Central memory CD8-positive, alpha-beta T cell (primary cell): ENCODE measurements around the gene NUB1.

Experiments
- ATAC-seq: fragments of 150-1000 bp; cut with Tn5 transposase; replicated peaks from 2 replicates; pipeline ENCODE4 v1.10.0; 2022; ENCODE audit warnings: mild to moderate bottlenecking, moderate FRiP score, moderate number of reproducible peaks; ENCODE audit not compliant: poor library complexity, severe bottlenecking; ENCODE audit errors: extremely low read depth
- DNase-seq, 2 donors: peaks; one replicate each; pipeline ENCODE4 v3.0.0; 2021; ENCODE audit warnings: low spot score in 2 of 2
- H3K27ac Mint-ChIP-seq: one replicate; pipeline ENCODE4 v1.8.0; 2022; ENCODE audit warnings: low read depth, mild to moderate bottlenecking, moderate library complexity, mixed read lengths
- H3K27me3 Mint-ChIP-seq: one replicate; pipeline ENCODE4 v1.8.0; 2022; ENCODE audit warnings: mixed read lengths
- H3K36me3 Mint-ChIP-seq: one replicate; pipeline ENCODE4 v1.8.0; 2022; ENCODE audit warnings: mild to moderate bottlenecking, moderate library complexity, mixed read lengths; ENCODE audit not compliant: insufficient read depth
- H3K4me1 Mint-ChIP-seq: one replicate; pipeline ENCODE4 v1.8.0; 2022; ENCODE audit warnings: mixed read lengths
- H3K4me3 Mint-ChIP-seq: one replicate; pipeline ENCODE4 v1.8.0; 2022; ENCODE audit warnings: mild to moderate bottlenecking, moderate library complexity, mixed read lengths
- H3K9me3 Mint-ChIP-seq: one replicate; pipeline ENCODE4 v1.8.0; 2022; ENCODE audit warnings: mixed read lengths

NUB1 gene

GRCh38 chr7:151402029-151402835 is 60.6 kb downstream of the NUB1 start:
- DNase-seq (no peak), ATAC-seq (no peak)
- no peak overlapping the region for H3K4me3 Mint-ChIP-seq
- peaks cover 6% of the 10 kb centered on the region for H3K4me1 Mint-ChIP-seq
- no peaks in the 10 kb centered on the region for H3K9me3 Mint-ChIP-seq
- no peaks in the 10 kb centered on the region for H3K27me3 Mint-ChIP-seq
- no peak overlapping the region for H3K27ac Mint-ChIP-seq
- peaks cover 3% of the 10 kb centered on the region for H3K36me3 Mint-ChIP-seq

GRCh38 chr7:151403764-151404163 is 62.2 kb downstream of the NUB1 start:
- no peak for DNase-seq
- Mint-ChIP-seq H3K4me1 (peaks cover 5% of the 10 kb centered on the region), H3K27me3 (no peaks in the 10 kb centered on the region), H3K9me3 (no peaks in the 10 kb centered on the region), H3K36me3 (peaks cover 3% of the 10 kb centered on the region), H3K27ac (no peak overlapping the region), H3K4me3 (no peak overlapping the region)
- ATAC-seq = no peak

GRCh38 chr7:151404216-151405011 is 62.8 kb downstream of the NUB1 start:
- Mint-ChIP-seq H3K9me3 (no peaks in the 10 kb centered on the region), H3K27ac (no peak overlapping the region), H3K4me3 (no peak overlapping the region), H3K27me3 (no peaks in the 10 kb centered on the region), H3K4me1 (peaks cover 8% of the 10 kb centered on the region), H3K36me3 (peaks cover 8% of the 10 kb centered on the region)
- ATAC-seq = no peak
- no peak for DNase-seq

- H3K36me3 Mint-ChIP-seq = peaks cover 12% of the 10 kb centered on the region
- DNase-seq (no peak), ATAC-seq (no peak)
- H3K27ac Mint-ChIP-seq = no peak overlapping the region
- H3K4me3 Mint-ChIP-seq = no peak overlapping the region
- H3K9me3 Mint-ChIP-seq = no peaks in the 10 kb centered on the region
- H3K4me1 Mint-ChIP-seq = peaks cover 8% of the 10 kb centered on the region
- H3K27me3 Mint-ChIP-seq = no peaks in the 10 kb centered on the region
These were observed 63.4 kb downstream of the NUB1 start for GRCh38 chr7:151405056-151405455.

- no peaks in the 10 kb centered on the region for H3K9me3 Mint-ChIP-seq
- H3K4me1 Mint-ChIP-seq = peaks cover 9% of the 10 kb centered on the region
- peaks cover 17% of the 10 kb centered on the region for H3K36me3 Mint-ChIP-seq
- no peak overlapping the region for H3K27ac Mint-ChIP-seq
- ATAC-seq (no peak), DNase-seq (no peak)
- H3K4me3 Mint-ChIP-seq = no peak overlapping the region
- peaks cover 2% of the 10 kb centered on the region for H3K27me3 Mint-ChIP-seq
These were observed 64.0 kb downstream of the NUB1 start for GRCh38 chr7:151405588-151405987.

- peaks cover 9% of the 10 kb centered on the region for H3K27me3 Mint-ChIP-seq
- H3K9me3 Mint-ChIP-seq = no peaks in the 10 kb centered on the region
- H3K27ac Mint-ChIP-seq = peak overlapping the region; percentile 86
- ATAC-seq = no peak
- peaks cover 22% of the 10 kb centered on the region for H3K36me3 Mint-ChIP-seq
- H3K4me3 Mint-ChIP-seq = no peak overlapping the region
- peaks cover 16% of the 10 kb centered on the region for H3K4me1 Mint-ChIP-seq
- no peak for DNase-seq
These were observed 64.7 kb downstream of the NUB1 start for GRCh38 chr7:151406051-151406875.

GRCh38 chr7:151406886-151407583 is 65.4 kb downstream of the NUB1 start:
- Mint-ChIP-seq H3K4me3 (no peak overlapping the region), H3K9me3 (no peaks in the 10 kb centered on the region), H3K4me1 (peaks cover 20% of the 10 kb centered on the region), H3K27me3 (peaks cover 17% of the 10 kb centered on the region), H3K27ac (peak overlapping the region; percentile 86), H3K36me3 (peaks cover 26% of the 10 kb centered on the region)
- no peak for ATAC-seq
- DNase-seq = no peak

GRCh38 chr7:151408498-151408838 is 66.9 kb downstream of the NUB1 start:
- ATAC-seq = no peak
- H3K36me3 Mint-ChIP-seq = peaks cover 33% of the 10 kb centered on the region
- peak overlapping the region; percentile 69 for H3K4me3 Mint-ChIP-seq
- no peak for DNase-seq
- peak overlapping the region; percentile 86 for H3K27ac Mint-ChIP-seq
- peaks cover 31% of the 10 kb centered on the region for H3K4me1 Mint-ChIP-seq
- no peaks in the 10 kb centered on the region for H3K9me3 Mint-ChIP-seq
- peaks cover 26% of the 10 kb centered on the region for H3K27me3 Mint-ChIP-seq

- peak; percentile 90 for ATAC-seq
- H3K27me3 Mint-ChIP-seq = peaks cover 26% of the 10 kb centered on the region
- DNase-seq = peak; percentile 58 to 87
- no peaks in the 10 kb centered on the region for H3K9me3 Mint-ChIP-seq
- peak overlapping the region; percentile 86 for H3K27ac Mint-ChIP-seq
- H3K36me3 Mint-ChIP-seq = peaks cover 34% of the 10 kb centered on the region
- peak overlapping the region; percentile 69 for H3K4me3 Mint-ChIP-seq
- H3K4me1 Mint-ChIP-seq = peaks cover 36% of the 10 kb centered on the region
These were observed 67.4 kb downstream of the NUB1 start for GRCh38 chr7:151408839-151409666.

- peaks cover 34% of the 10 kb centered on the region for H3K36me3 Mint-ChIP-seq
- peaks cover 26% of the 10 kb centered on the region for H3K27me3 Mint-ChIP-seq
- peak; percentile 1 for ATAC-seq
These were observed 68.2 kb downstream of the NUB1 start, which contains the start of gene WDR86 for GRCh38 chr7:151409667-151410404. Gene WDR86 (minus strand): TSS chr7:151410038. CDS start chr7:151409589, 449 bp downstream.

More at GRCh38 chr7:151409667-151410404, 68.2 kb downstream of the NUB1 start, which contains the start of gene WDR86:
- DNase-seq = peak; percentile 26 to 34
- peak within 1 kb of the TSS; percentile 69 for H3K4me3 Mint-ChIP-seq
- H3K9me3 Mint-ChIP-seq = no peaks in the 10 kb centered on the region
- peaks cover 43% of the 10 kb centered on the region for H3K4me1 Mint-ChIP-seq
- H3K27ac Mint-ChIP-seq = peak within 1 kb of the TSS; percentile 94
